SU-DHL-6 (cell line): ENCODE data around the gene SFTPB.

ENCODE experiments used
- CTCF ChIP-seq: fragments of 200-600 bp; sonication (generic); IDR thresholded peaks from one replicate; pipeline ENCODE4 v1.5.1; 2017; ENCODE audit warnings: antibody characterized with exemption, mild to moderate bottlenecking, low read length, moderate library complexity; ENCODE audit not compliant: insufficient read depth, poor library complexity, severe bottlenecking
- EZH2phosphoT487 ChIP-seq: fragments of 200-600 bp; sonication (generic), shearing (Covaris generic); conservative IDR thresholded peaks from 2 replicates; pipeline ENCODE4 v1.6.1; 2018; ENCODE audit warnings: mild to moderate bottlenecking, antibody characterized with exemption, low read length, moderate library complexity, mixed read lengths

- TF ChIP-seq CTCF (no peak), EZH2phosphoT487 (no peak)
These were observed 43.6 kb upstream of the SFTPB start for GRCh38 chr2:85711578-85712060.
